ENCODE measurements around the gene RNU6-8.

RNU6-8 gene

GRCh38 chr14:32202998-32203882 lies at the start of gene RNU6-8:
RNU6-8 (minus strand) TSS chr14:32203269.
- peak; percentile 89 for DNase-seq

- DNase-seq, result peak; percentile 91
Observed at GRCh38 chr14:32252030-32252670, 49.1 kb upstream of the RNU6-8 start.

- DNase-seq, result no peak
Observed at GRCh38 chr14:32251530-32251929, 48.5 kb upstream of the RNU6-8 start.

GRCh38 chr14:32250681-32251080 lies 47.6 kb upstream of the RNU6-8 start:
- DNase-seq, result no peak

GRCh38 chr14:32249780-32250179 lies 46.7 kb upstream of the RNU6-8 start:
- no peak for DNase-seq

- no peak for DNase-seq
Observed at GRCh38 chr14:32249371-32249770, 46.3 kb upstream of the RNU6-8 start.

- no peak for DNase-seq
Observed at GRCh38 chr14:32246751-32247150, 43.7 kb upstream of the RNU6-8 start.

- no peak for DNase-seq
Observed at GRCh38 chr14:32244404-32244803, 41.3 kb upstream of the RNU6-8 start.

GRCh38 chr14:32233260-32233659 lies 30.2 kb upstream of the RNU6-8 start:
- no peak for DNase-seq

- no peak for DNase-seq
Observed at GRCh38 chr14:32232481-32232880, 29.4 kb upstream of the RNU6-8 start.

GRCh38 chr14:32230695-32231280 lies 27.7 kb upstream of the RNU6-8 start:
- DNase-seq, result no peak

GRCh38 chr14:32230181-32230580 lies 27.1 kb upstream of the RNU6-8 start:
- no peak for DNase-seq

GRCh38 chr14:32226056-32226455 lies 23.0 kb upstream of the RNU6-8 start:
- no peak for DNase-seq

GRCh38 chr14:32225378-32225920 lies 22.4 kb upstream of the RNU6-8 start:
- DNase-seq, result no peak

- peak; percentile 67 for DNase-seq
Observed at GRCh38 chr14:32224737-32225377, 21.8 kb upstream of the RNU6-8 start.

GRCh38 chr14:32217301-32217700 lies 14.2 kb upstream of the RNU6-8 start:
- DNase-seq, result no peak

GRCh38 chr14:32212833-32213232 lies 9.8 kb upstream of the RNU6-8 start:
- no peak for DNase-seq

- DNase-seq, result no peak
Observed at GRCh38 chr14:32211068-32211404, 8.0 kb upstream of the RNU6-8 start.

GRCh38 chr14:32209471-32209870 lies 6.4 kb upstream of the RNU6-8 start:
- DNase-seq, result no peak

GRCh38 chr14:32208490-32208889 lies 5.4 kb upstream of the RNU6-8 start:
- DNase-seq, result no peak

- no peak for DNase-seq
Observed at GRCh38 chr14:32206552-32206951, 3.5 kb upstream of the RNU6-8 start.

GRCh38 chr14:32205984-32206383 lies 2.9 kb upstream of the RNU6-8 start:
- DNase-seq, result no peak

- DNase-seq, result no peak
Observed at GRCh38 chr14:32205554-32205953, 2.5 kb upstream of the RNU6-8 start.
